Peyer's patch (tissue), 4 donors: Measurements from ENCODE around the gene SNX18.

ENCODE experiments used
- POLR2A ChIP-seq, 2 donors: fragments of 450-650 bp; IDR thresholded peaks; one replicate each; pipeline ENCODE4 v1.5.1; 2017; ENCODE audit warnings: antibody characterized with exemption in 2 of 2, mild to moderate bottlenecking in 2 of 2, moderate library complexity in 2 of 2
- TF ChIP-seq, protein P1 (sequence below), 6 experiments: fragments of 450-650 bp in 4 of 6; fragments of 200-600 bp in 2 of 6; sonication (generic) in 1 of 6; IDR thresholded peaks; one replicate each; pipeline ENCODE4 v1.5.1; 2017 to 2019; ENCODE audit warnings: antibody characterized with exemption in 6 of 6, mild to moderate bottlenecking in 3 of 6, moderate library complexity in 1 of 6

DNA sequence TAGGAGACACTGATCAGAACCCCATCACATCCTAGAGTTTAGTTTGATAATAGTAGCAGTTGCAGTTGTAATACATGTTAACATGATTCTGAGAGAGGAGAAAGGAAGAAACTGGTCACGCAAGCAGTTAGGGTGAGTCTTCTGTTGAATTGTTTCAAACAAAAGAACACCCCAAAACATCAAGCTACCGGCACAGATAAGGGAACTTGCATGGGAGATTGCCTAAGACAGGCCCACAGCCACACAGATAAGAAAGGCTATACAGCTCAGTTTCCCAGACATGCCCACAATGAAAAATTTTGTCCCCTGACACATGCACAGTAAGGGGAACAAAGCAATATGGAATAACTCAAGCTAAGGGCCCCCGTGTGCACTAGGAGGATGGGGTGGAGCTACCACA is 46.2 kb upstream of the SNX18 start:
- TF ChIP-seq, protein P1, sequence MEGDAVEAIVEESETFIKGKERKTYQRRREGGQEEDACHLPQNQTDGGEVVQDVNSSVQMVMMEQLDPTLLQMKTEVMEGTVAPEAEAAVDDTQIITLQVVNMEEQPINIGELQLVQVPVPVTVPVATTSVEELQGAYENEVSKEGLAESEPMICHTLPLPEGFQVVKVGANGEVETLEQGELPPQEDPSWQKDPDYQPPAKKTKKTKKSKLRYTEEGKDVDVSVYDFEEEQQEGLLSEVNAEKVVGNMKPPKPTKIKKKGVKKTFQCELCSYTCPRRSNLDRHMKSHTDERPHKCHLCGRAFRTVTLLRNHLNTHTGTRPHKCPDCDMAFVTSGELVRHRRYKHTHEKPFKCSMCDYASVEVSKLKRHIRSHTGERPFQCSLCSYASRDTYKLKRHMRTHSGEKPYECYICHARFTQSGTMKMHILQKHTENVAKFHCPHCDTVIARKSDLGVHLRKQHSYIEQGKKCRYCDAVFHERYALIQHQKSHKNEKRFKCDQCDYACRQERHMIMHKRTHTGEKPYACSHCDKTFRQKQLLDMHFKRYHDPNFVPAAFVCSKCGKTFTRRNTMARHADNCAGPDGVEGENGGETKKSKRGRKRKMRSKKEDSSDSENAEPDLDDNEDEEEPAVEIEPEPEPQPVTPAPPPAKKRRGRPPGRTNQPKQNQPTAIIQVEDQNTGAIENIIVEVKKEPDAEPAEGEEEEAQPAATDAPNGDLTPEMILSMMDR (IDR thresholded peaks at IDR 0.05), result no peak
- TF ChIP-seq POLR2A (IDR thresholded peaks at IDR 0.05), result no peak
